Activated gamma-delta T cell treated with anti-CD3 and anti-CD28 coated beads, Interleukin-2, amount 50 U/mL, for 16 hours (primary cell): ENCODE measurements around the gene HK3.

ENCODE experiments used
- DNase-seq: peaks from one replicate; pipeline ENCODE4 v3.0.0-alpha.2; 2020; ENCODE audit warnings: low read depth

The HK3 gene

GRCh38 chr5:176868731-176869130 lies 30.4 kb downstream of the HK3 start:
- no peak for DNase-seq

- DNase-seq, result no peak
Measured at GRCh38 chr5:176868126-176868525, 31.0 kb downstream of the HK3 start.

DNA sequence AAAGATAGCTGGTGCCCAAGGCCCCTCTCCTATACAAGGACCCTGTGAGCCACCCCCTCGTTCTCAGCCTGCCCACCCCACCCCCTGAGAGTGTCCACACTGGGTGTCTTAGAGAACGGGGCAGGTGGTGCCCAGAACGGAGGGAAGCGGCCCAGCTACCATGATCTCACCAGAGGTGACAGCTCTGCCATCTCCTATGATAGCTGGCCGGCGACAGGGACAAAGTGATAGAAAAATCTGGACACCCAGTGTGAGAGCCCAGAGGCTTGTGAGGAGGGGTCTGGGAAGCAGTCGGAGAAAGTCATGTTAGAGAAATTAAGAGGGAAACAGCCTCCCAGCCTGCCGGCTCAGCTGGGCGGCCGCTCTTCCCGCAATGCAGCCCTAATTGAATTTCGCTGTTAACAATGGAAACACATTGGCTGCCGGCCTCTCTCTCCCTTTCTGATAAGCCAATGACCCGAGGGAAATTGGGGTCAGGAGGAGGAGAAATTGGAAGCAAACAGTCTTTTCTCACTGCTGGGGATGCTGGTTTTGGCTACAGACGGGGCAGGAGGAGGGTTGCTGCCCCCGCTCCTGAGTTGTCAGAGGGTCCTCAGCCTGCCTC lies 32.3 kb downstream of the HK3 start:
- DNase-seq, result no peak

DNA sequence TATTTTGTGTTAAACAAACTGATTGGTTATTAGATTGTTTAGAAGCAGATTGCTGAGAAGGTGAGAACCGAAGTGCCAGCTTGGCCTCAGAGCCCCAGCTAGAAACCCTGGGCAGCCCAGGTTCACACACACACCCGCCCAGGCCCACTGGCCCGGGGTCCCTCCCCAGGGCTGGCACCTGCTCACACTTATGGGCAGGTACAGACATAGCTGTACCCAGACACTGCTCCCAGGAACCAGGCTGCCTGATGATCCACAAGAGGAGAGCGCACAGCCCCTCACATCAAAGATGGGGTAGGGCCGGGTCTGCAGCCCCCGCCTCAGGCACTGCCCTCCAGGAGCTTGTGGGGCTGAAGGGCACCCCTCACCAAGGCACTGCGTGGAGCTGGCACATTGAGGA lies 33.2 kb downstream of the HK3 start:
- DNase-seq, result no peak

- no peak for DNase-seq
Measured at GRCh38 chr5:176864755-176865154, 34.4 kb downstream of the HK3 start.

- DNase-seq, result no peak
Measured at GRCh38 chr5:176863765-176864098, 35.4 kb downstream of the HK3 start.

DNA sequence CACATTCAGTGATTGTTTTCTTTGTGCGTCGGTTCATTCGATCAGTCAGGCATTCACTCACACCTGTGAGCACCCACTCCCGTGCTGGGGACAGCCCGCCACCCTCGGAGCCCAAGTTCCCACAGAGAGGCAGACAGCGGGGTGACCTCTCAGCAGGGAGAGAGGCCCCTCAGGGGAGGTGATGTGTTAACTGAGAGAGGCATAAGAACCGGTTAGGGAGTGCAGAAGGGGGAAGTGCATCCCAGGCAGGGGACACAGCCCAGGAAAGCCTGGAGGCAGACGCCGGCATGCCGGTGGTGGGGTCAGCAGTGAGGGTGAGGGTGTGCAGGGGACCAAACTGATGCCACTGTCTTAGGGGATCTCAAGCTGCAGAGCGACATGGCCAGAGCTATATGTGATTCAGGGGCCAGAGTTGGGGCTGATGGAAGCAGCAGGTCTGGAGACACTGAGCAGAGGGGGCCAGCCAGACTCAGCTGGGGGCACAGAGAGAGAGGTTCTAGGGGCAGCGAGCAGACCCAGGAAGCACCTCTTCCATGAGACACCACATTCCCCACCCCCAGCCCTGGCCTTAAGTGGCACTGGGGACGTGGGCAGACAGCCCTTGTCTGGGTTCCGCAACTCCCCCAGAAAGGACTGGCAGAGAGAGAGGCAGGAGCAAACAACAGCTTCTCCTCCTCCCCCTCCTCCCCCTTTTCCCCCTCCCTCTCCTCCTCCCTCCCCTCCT lies 35.9 kb downstream of the HK3 start:
- DNase-seq, result no peak

DNA sequence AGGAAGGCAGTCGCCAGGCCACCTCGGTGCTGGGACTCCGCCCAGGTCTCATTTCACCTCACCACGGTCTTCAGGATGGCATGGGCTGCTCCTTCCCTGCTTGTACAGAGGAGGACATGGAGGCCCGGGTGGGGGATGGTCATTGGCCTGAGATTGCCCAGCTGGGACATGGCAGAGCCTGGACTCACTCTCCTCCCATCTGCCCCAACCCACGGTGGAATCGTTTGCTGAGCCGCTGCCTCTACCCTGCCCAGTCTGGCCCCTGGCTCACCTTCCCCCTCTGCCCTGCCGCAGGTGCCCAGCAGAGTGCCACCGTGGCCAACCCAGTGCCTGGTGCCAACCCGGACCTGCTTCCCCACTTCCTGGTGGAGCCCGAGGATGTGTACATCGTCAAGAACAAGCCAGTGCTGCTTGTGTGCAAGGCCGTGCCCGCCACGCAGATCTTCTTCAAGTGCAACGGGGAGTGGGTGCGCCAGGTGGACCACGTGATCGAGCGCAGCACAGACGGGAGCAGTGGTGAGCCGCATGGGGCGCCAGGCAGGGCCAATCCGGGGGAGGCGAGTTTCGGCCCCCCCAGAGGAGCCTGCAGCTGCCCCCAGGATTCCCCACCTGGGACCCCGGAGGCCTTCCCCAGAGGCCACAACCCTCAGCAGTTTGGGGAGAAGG lies 36.7 kb downstream of the HK3 start:
- no peak for DNase-seq

GRCh38 chr5:176861276-176861675 lies 37.9 kb downstream of the HK3 start:
- no peak for DNase-seq

- no peak for DNase-seq
Measured at GRCh38 chr5:176860381-176860780, 38.8 kb downstream of the HK3 start.

- no peak for DNase-seq
Measured at GRCh38 chr5:176859916-176860315, 39.2 kb downstream of the HK3 start.

GRCh38 chr5:176857894-176858273 lies 41.3 kb downstream of the HK3 start:
- no peak for DNase-seq

DNA sequence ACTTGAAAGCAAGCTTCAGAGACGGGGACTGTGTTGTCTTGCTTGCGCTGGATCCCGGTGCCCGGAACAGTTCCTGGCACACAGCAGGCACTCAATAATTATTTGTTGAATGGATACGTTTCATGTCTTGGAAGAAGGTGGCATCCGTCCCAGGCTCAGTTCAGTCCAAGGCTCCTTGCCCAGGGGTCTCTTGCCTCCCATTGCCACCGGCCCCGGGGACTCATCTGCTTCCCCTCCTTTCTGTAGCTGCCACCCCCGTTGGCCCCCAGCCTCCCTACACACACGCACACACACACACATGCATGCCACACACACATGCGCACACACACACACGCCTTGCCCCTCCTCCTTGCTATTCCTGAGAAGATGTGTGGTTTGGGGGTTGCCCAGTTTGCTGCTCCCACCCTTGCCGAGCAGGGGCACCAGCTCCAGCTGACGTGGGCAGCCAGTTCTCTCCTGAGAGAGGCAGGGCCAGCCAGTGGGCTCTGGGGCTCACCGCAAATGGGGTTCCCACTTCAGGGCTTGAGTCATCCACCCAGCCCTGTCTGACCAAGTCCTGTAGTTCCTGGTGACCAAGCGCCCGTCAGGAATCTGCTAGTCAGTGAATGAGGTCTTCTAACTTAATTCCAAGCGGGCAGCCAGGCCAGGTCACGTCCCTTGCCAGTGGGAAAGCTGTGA lies 41.8 kb downstream of the HK3 start:
- no peak for DNase-seq

GRCh38 chr5:176856746-176857145 lies 42.4 kb downstream of the HK3 start:
- no peak for DNase-seq

DNA sequence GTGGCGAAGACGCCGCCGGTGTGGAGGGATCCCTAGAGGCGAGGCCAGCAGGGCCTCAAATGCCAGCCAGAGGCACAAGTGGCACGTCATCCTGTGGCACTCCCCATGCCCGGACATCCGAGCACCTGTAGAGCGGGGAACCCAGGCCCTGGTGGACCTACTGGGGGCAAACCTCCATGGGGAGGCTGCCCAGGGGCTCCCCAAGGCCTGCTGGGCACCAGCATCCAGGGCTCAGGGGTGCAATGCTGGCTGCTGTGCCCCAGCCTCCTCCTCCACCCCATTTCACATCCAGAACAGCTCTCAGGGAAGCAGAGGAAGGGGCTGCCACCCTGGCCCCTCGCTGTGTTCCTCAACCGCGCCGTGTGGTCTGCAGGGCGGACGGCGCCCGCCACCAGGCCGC lies 43.5 kb downstream of the HK3 start:
- no peak for DNase-seq

DNA sequence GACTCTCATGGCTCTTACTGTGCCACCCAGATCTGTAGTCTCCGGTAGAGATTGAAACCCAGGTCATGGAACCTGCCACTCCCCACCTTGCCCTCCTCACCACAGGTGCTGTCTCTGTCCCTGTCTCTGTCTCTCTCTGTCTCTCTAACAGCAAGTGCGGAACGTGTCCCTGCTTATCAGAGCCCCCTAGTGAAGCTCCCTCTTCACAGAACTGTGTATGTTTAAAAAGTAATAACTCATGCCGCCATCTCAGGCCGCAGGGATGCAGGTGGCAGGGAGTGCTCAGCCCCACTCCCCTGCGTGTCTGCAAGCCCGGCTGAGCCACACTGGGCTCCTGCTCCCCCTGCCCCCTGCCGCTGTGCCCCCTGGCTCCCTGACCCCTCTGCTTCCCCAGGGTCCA lies 45.0 kb downstream of the HK3 start:
- DNase-seq, result no peak

DNA sequence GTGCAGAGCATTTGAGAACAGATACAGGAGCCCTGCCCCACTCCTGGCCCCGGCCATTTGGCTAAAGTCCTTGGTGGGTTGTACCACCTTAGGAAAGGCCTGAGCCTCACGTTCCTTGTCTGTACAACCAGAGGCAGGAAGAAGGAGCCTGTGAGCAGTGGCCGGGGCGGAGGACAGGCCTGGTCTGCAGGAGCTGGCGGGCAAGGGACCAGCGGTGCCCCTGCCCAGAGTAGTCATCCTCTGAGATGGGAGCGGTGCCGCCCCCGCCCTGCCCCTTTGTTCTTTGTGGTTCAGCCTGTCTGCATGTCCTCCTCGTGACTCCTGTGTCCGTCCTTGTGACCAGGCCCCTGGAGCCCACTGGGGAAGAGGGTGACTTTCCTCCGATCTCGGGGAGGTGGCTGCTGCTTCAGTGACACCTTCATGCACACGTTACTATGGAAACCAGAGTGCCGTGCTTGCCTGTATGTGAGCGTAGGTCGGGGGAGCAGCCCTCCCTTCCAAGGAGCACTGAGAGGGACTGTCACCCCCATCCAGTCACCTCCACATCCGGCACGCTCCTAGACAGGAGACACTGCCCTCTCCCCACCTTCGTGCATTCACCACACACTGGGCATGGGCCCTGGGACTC lies 45.9 kb downstream of the HK3 start:
- no peak for DNase-seq

DNA sequence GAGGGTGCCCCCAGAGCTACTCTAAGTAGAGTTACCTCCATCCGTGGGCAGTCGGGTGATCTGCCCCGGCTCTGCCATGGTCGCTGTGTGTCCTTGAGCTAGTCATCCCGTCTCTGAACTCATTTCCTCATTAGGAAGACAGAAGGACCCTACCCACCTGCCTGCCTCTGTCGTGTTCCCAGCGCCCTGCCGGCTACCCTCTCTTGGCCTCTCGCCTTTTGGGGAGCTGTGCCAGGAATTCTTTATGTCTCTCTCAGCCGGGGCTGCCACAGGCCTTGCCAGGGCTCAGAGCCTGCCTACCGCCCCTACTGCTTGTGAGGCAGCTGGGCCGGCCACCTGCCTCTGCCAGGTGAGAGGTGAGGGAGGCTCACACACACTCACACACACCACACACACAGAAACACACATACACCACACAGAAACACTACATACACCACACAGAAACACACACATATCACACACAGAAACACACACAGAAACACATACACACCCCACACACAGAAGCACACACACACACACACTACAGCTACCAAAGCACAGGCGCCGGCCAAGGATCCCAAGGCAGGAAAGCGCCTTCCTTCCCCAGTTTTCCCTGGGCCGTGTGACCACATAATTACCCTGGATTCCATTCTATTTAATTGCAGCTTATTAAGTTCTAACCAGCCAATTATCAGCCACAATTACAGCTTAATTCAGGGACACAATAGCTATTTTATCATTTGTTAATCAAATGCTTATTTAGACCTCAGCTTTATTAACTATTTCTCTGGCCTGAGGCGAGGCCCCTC lies 47.1 kb downstream of the HK3 start:
- no peak for DNase-seq

DNA sequence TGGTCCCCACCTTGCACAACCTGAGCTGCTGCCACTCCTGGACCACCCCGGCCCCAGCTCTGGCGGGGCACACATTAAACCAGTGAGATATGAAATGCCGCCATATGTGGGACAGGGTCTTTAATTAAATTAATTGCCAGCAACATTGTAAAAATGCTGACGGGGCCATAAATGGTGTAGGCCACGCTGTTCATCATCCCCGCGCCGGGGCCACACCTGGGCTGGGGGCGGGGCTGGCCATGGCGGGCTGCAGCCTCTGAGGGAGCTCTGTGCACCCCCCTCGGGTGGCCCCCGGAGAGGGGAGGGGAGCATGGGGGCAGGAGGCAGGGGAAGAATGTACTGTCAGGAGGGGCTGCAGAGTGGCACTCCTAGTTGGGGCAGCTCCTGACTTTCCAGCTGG lies 47.8 kb downstream of the HK3 start:
- DNase-seq, result no peak

- no peak for DNase-seq
Measured at GRCh38 chr5:176850371-176851245, 48.5 kb downstream of the HK3 start.
